ENCODE data around the gene SLC25A53. TPM values are rescaled to one million over a fixed set of nuclear protein-coding genes. Genes with fewer than 3 reads are reported as not detected.
A peak's percentile ranks its signal among the peaks of the same experiment; 100 is the strongest.

Gene SLC25A53
- total and polyA plus RNA-seq, 11 donors, result 5.3 to 16.5 (median 10.9) TPM

GRCh38 chrX:104135677-104136076, 21.1 kb downstream of the SLC25A53 start:
- Histone ChIP-seq H3K4me3 (peak overlapping the region in 6 of 12 donors; percentile 44 to 59 (median 55)), H3K27me3 (peaks cover 0 to 7% (median 0%) of the 10 kb centered on the region in 9 donors), H3K36me3 (peaks cover 0 to 5% (median 0%) of the 10 kb centered on the region in 9 donors), H3K9me3 (no peaks in the 10 kb centered on the region), H3K4me1 (peaks cover 0 to 11% (median 2%) of the 10 kb centered on the region in 12 donors), H3K27ac (no peak overlapping the region)
- no peak for DNase-seq
- 64 to 97% (median 95%) methylated on average over 1 of the region's 1 CpG for WGBS, 4 donors
- no peak for ATAC-seq
- TF ChIP-seq CTCF (IDR thresholded peaks at IDR 0.05) (no peak), POLR2A (IDR thresholded peaks at IDR 0.05) (no peak)
- intact Hi-C loops (cut with DNase I), result loop anchor here in 7 of 10 donors (1.0 to 10.0 kb wide), 5 partner anchors 37 to 601 kb away; no protein-coding TSS in a partner anchor

GRCh38 chrX:104134583-104135261, 22.1 kb downstream of the SLC25A53 start:
- 66 to 93% (median 83%) methylated on average over 5 of the region's 5 CpGs for WGBS, 4 donors
- H3K36me3 ChIP-seq, result peaks cover 0 to 14% (median 6%) of the 10 kb centered on the region in 9 donors
- H3K4me3 ChIP-seq, result no peak overlapping the region
- no peak overlapping the region for H3K27ac ChIP-seq
- DNase-seq (no peak), ATAC-seq (no peak)
- TF ChIP-seq POLR2A (IDR thresholded peaks at IDR 0.05), result no peak
- no peak for TF ChIP-seq CTCF (IDR thresholded peaks at IDR 0.05)
- H3K9me3 ChIP-seq, result no peaks in the 10 kb centered on the region
- intact Hi-C loops (cut with DNase I), result loop anchor here in 4 of 10 donors (2.0 to 10.0 kb wide), 4 partner anchors 36 to 600 kb away; no protein-coding TSS in a partner anchor
- peaks cover 0 to 7% (median 0%) of the 10 kb centered on the region in 9 donors for H3K27me3 ChIP-seq
- H3K4me1 ChIP-seq, result peaks cover 0 to 11% (median 2%) of the 10 kb centered on the region in 12 donors

GRCh38 chrX:104130808-104131207, 26.0 kb downstream of the SLC25A53 start:
- H3K27ac ChIP-seq, result no peak overlapping the region
- no peak for TF ChIP-seq CTCF (IDR thresholded peaks at IDR 0.05)
- TF ChIP-seq POLR2A (IDR thresholded peaks at IDR 0.05), result no peak
- WGBS, 4 donors, result 71 to 91% (median 79%) methylated on average over 6 of the region's 6 CpGs
- ATAC-seq, result no peak
- DNase-seq, result no peak
- intact Hi-C loops (cut with DNase I), result loop anchor here in 3 of 10 donors (10.0 kb wide), 2 partner anchors 286 to 596 kb away; no protein-coding TSS in a partner anchor
- peaks cover 0 to 13% (median 0%) of the 10 kb centered on the region in 9 donors for H3K27me3 ChIP-seq
- H3K36me3 ChIP-seq, result peaks cover 0 to 34% (median 6%) of the 10 kb centered on the region in 9 donors
- no peak overlapping the region for H3K4me3 ChIP-seq
- no peaks in the 10 kb centered on the region for H3K9me3 ChIP-seq
- peaks cover 0 to 5% (median 2%) of the 10 kb centered on the region in 12 donors for H3K4me1 ChIP-seq

GRCh38 chrX:104126856-104127255, 30.0 kb downstream of the SLC25A53 start:
- ATAC-seq (no peak), DNase-seq (no peak)
- H3K9me3 ChIP-seq, result no peaks in the 10 kb centered on the region
- H3K4me3 ChIP-seq, result no peak overlapping the region
- H3K4me1 ChIP-seq, result peaks cover 0 to 4% (median 0%) of the 10 kb centered on the region in 12 donors
- peaks cover 0 to 39% (median 6%) of the 10 kb centered on the region in 9 donors for H3K36me3 ChIP-seq
- no peak overlapping the region for H3K27ac ChIP-seq
- TF ChIP-seq POLR2A (IDR thresholded peaks at IDR 0.05) (no peak), CTCF (IDR thresholded peaks at IDR 0.05) (no peak)
- peaks cover 0 to 10% (median 0%) of the 10 kb centered on the region in 9 donors for H3K27me3 ChIP-seq
- 36 to 55% (median 48%) methylated on average over 2 of the region's 2 CpGs for WGBS, 4 donors
- intact Hi-C loops (cut with DNase I), result loop anchor here in 1 of 10 donors (5.0 kb wide), 1 partner anchor 115 kb away; the partner anchor contains the start of gene H2BW1

All from heart left ventricle (tissue), 16 donors.